Left lobe of liver (tissue), 2 donors: Measurements from ENCODE around the gene APPBP2. TPM values are rescaled to one million over a fixed set of nuclear protein-coding genes. Genes with fewer than 3 reads are reported as not detected.
A peak's percentile ranks its signal among the peaks of the same experiment; 100 is the strongest.
"Not testable (repeated sequence)": the region's sequence is repeated elsewhere in the genome, so short reads cannot be mapped to it uniquely, and the experiment has no call there.

ENCODE experiments used
- ATAC-seq: fragments of 200-7000 bp; cut with Tn5 transposase; one replicate; pipeline ENCODE4 v1.9.1; 2020; ENCODE audit warnings: mild to moderate bottlenecking, moderate library complexity
- DNase-seq: peaks from one replicate; pipeline ENCODE4 v3.0.0-alpha.2; 2020; ENCODE audit warnings: low spot score
- total RNA-seq: library from RNA; stranded (reverse); gene quantifications from one replicate; pipeline ENCODE4 v1.2.1, GENCODE V29; 2021
- donor health status: DM: no; HTN: no; CAD: no; lungs with moderate emphysema.
- donor health status: DM: no; HTN: yes; CAD: no.

The APPBP2 gene
- total RNA-seq, 1 donor from 2014 or later, result 13.6 TPM

- no peak for ATAC-seq
- no peak for DNase-seq
These were observed 24.5 kb downstream of the APPBP2 start for GRCh38 chr17:60501589-60501988.

DNA sequence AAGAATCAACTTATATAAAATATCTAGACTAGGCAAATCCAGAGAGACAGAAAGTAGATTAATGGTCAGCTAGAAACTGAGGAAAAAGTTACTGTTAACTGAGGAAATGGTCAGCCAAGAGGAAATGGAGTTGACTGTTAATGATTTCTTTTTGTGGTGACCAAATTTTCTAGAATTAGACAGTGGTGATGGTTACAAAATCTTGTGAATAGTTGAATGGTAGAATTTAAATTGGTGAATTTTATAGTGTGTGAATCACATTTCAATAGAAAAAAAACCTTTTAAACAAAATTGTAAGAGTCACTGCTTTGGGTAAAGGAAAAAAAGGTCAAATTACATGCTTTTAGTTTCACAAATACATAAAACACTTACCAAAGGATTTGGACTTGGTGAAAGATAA is 30.0 kb downstream of the APPBP2 start:
- no peak for DNase-seq
- no peak for ATAC-seq

GRCh38 chr17:60495260-60495659 is 30.8 kb downstream of the APPBP2 start:
- no peak for ATAC-seq
- DNase-seq, result no peak

GRCh38 chr17:60493847-60494321 is 32.2 kb downstream of the APPBP2 start:
- no peak for ATAC-seq
- no peak for DNase-seq

- ATAC-seq (no peak), DNase-seq (no peak)
These were observed 34.3 kb downstream of the APPBP2 start for GRCh38 chr17:60491771-60492170.

GRCh38 chr17:60490594-60490993 is 35.4 kb downstream of the APPBP2 start:
- not testable (repeated sequence) for ATAC-seq, DNase-seq

GRCh38 chr17:60481604-60482003 is 44.4 kb downstream of the APPBP2 start:
- ATAC-seq, result no peak
- DNase-seq, result no peak

GRCh38 chr17:60473788-60474187 is 52.3 kb downstream of the APPBP2 start:
- DNase-seq (no peak), ATAC-seq (no peak)

- DNase-seq, result no peak
- no peak for ATAC-seq
These were observed 53.6 kb downstream of the APPBP2 start for GRCh38 chr17:60472449-60472848.

DNA sequence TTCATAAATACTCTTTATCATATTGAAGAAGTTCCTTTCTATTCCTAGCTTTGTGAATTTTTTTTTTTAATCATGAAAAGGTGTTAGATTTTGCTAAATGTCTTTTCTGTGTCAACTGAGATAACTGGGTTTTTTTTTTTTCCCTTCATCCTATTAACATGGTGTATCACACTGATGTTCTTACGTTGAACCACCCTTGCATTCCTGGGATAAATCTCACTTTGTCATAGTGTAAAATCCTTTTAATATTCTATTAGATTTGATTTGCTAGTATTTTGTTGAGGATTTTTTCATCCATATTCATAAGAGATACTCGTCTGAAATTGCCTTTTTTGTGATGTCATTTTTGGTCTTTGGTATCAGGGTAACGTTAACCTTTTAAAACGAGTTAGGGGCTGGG is 54.6 kb downstream of the APPBP2 start:
- ATAC-seq (no peak), DNase-seq (no peak)

DNA sequence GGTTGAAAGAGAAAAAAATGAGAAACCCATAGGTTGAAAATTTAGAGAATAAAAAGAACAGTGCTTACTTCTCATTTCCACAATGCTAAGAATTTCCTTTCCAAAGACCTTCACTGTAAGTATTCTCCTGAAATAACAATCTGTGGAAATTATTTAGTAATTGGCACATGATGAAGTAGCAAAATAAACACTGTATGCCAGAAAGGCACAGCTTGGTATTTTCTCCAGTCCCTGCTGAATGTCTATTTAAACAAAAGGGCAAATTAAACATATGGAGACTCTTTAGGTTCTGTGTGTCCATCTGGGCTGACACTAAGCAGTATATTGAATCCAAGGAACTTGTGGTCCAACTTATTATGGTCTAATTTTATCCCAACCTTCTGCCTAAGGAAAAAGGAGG is 57.7 kb downstream of the APPBP2 start:
- no peak for DNase-seq
- no peak for ATAC-seq

GRCh38 chr17:60464343-60464742 is 61.7 kb downstream of the APPBP2 start:
- ATAC-seq (no peak), DNase-seq (no peak)

DNA sequence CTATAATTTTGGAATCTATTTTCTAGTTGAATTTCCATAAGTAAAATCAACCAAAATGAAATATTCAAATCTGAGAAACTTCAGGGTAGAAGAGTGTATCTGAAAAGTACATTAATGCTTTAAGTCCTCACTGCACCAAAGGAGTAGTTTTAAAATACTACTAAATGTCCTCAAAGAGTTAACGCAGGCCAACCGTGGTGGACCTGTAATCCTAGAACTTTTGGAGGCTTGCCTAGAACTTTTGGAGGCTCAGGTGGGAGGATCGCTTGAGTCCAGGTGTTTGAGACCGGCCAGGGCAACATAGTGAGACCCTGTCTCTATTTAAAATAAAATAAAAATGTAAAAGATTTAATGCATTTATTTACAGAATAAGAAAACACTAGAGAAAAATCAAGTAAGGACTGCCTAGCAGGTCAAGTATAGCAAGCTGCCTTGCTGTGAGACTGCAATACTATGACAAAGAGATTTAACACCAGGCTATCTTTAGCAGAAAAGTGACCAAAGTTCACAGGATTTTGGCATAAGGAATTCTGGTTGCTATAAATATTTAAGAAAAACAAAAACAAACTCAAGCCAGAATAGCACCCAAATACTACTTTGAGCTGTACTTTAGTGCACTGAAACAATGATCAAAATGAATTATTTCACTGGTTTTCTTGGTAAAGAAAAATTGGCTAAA is 62.7 kb downstream of the APPBP2 start:
- peak; percentile 77 for ATAC-seq
- DNase-seq, result no peak

GRCh38 chr17:60461584-60461983 is 64.5 kb downstream of the APPBP2 start:
- no peak for ATAC-seq
- DNase-seq, result no peak

DNA sequence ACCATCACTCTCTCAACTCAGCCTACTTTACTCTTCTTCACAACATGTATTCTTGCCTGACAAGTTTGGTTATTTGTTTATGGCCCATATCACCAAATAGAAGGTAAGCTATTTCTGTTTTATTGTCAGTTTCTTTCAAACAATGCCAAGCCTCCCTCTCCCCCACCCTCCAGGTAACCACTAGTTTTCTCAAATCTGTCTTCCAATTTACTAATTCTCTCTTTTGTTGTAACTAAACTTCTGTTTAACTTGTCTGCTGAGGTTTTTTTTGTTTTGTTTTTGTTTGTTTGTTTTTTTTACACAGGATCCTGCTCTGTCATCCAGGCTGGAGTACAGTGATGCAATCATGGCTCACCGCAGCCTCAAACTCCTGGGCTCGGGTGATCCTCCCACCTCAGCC is 68.9 kb downstream of the APPBP2 start:
- ATAC-seq, result no peak
- DNase-seq, result no peak

DNA sequence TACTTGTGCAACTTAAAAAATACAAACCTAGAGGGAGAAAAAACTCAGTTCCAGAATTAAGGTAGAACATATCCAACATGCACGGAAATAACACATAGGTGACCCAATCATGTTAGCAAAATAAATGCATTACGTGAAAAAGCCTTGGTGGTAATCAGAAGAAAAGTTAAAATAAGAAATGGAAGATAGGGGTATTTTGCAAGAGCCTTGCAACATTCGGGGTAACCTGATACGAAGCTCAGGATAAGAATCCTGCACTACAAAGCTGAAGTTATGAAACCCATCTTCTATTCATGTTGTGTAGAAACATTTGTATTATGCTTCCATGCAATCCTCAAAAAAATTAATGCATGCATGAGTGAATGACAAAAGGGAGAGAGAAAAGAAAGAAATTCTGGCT is 70.7 kb downstream of the APPBP2 start:
- ATAC-seq (no peak), DNase-seq (no peak)

GRCh38 chr17:60451965-60452364 is 74.1 kb downstream of the APPBP2 start:
- ATAC-seq (no peak), DNase-seq (no peak)

- ATAC-seq (no peak), DNase-seq (no peak)
These were observed 75.0 kb downstream of the APPBP2 start for GRCh38 chr17:60451071-60451470.

- DNase-seq (no peak), ATAC-seq (no peak)
These were observed 78.7 kb downstream of the APPBP2 start for GRCh38 chr17:60447375-60447774.

- ATAC-seq (no peak), DNase-seq (no peak)
These were observed 80.9 kb downstream of the APPBP2 start for GRCh38 chr17:60445144-60445543.

GRCh38 chr17:60443713-60444112 is 82.3 kb downstream of the APPBP2 start:
- no peak for DNase-seq
- no peak for ATAC-seq

GRCh38 chr17:60442271-60443173 is 83.5 kb downstream of the APPBP2 start:
- DNase-seq (no peak), ATAC-seq (no peak)
